ENCODE measurements around the gene C18orf54.
"Not testable (repeated sequence)": the region's sequence is repeated elsewhere in the genome, so short reads cannot be mapped to it uniquely, and the experiment has no call there.

C18orf54 gene

GRCh38 chr18:54359233-54359632 lies 1.5 kb downstream of the C18orf54 start:
- H3K4me1 ChIP-seq (ENCODE audit: insufficient read depth, low read length) = no peaks in the 10 kb centered on the region; the same call in 1 of the 2 replicates
- no peaks in the 10 kb centered on the region for H3K9me3 ChIP-seq (ENCODE audit: control insufficient read depth, insufficient read depth, low read length)
- H3K9ac ChIP-seq (ENCODE audit: low read depth, low read length) = peak overlapping the region; percentile 79; the same call in 1 of the 2 replicates
- peaks cover 7% of the 10 kb centered on the region for H3K36me3 ChIP-seq (ENCODE audit: insufficient read depth, low read length)

GRCh38 chr18:54360406-54360805 lies 2.7 kb downstream of the C18orf54 start:
- Histone ChIP-seq H3K9me3 (ENCODE audit: control insufficient read depth, insufficient read depth, low read length) (no peaks in the 10 kb centered on the region), H3K9ac (ENCODE audit: low read depth, low read length) (no peak overlapping the region), H3K4me1 (ENCODE audit: insufficient read depth, low read length) (no peaks in the 10 kb centered on the region; the same call in 1 of the 2 replicates)

GRCh38 chr18:54378057-54378456 lies 20.4 kb downstream of the C18orf54 start:
- no peaks in the 10 kb centered on the region for H3K4me1 ChIP-seq (ENCODE audit: insufficient read depth, low read length)
- no peaks in the 10 kb centered on the region for H3K9me3 ChIP-seq (ENCODE audit: control insufficient read depth, insufficient read depth, low read length)
- peaks cover 6% of the 10 kb centered on the region; the same call in 1 of the 2 replicates for H3K36me3 ChIP-seq (ENCODE audit: insufficient read depth, low read length)
- H3K9ac ChIP-seq (ENCODE audit: low read depth, low read length) = no peak overlapping the region

More at GRCh38 chr18:54360406-54360805, 2.7 kb downstream of the C18orf54 start:
- H3K36me3 ChIP-seq (ENCODE audit: insufficient read depth, low read length) = peaks cover 7% of the 10 kb centered on the region

GRCh38 chr18:54381640-54382039 lies 23.9 kb downstream of the C18orf54 start:
- 0 out of 2 replicates have a peak, but pooled peaks cover 8% of the 10 kb centered on the region for H3K4me1 ChIP-seq (ENCODE audit: insufficient read depth, low read length)
- no peak overlapping the region for H3K9ac ChIP-seq (ENCODE audit: low read depth, low read length)
- no peaks in the 10 kb centered on the region for H3K9me3 ChIP-seq (ENCODE audit: control insufficient read depth, insufficient read depth, low read length)
- 0 out of 2 replicates have a peak, but pooled peaks cover 2% of the 10 kb centered on the region for H3K36me3 ChIP-seq (ENCODE audit: insufficient read depth, low read length)

- no peaks in the 10 kb centered on the region for H3K9me3 ChIP-seq (ENCODE audit: control insufficient read depth, insufficient read depth, low read length)
- 0 out of 2 replicates have a peak, but pooled peaks cover 2% of the 10 kb centered on the region for H3K36me3 ChIP-seq (ENCODE audit: insufficient read depth, low read length)
- H3K4me1 ChIP-seq (ENCODE audit: insufficient read depth, low read length) = 0 out of 2 replicates have a peak, but pooled peaks cover 8% of the 10 kb centered on the region
- H3K9ac ChIP-seq (ENCODE audit: low read depth, low read length) = no peak overlapping the region
These were observed 24.4 kb downstream of the C18orf54 start for GRCh38 chr18:54382076-54382475.

- H3K4me1 ChIP-seq (ENCODE audit: insufficient read depth, low read length) = peaks cover 14% of the 10 kb centered on the region; the same call in 1 of the 2 replicates
- no peak overlapping the region for H3K9ac ChIP-seq (ENCODE audit: low read depth, low read length)
- H3K9me3 ChIP-seq (ENCODE audit: control insufficient read depth, insufficient read depth, low read length) = 0 out of 2 replicates have a peak, but pooled peaks cover 4% of the 10 kb centered on the region
- H3K36me3 ChIP-seq (ENCODE audit: insufficient read depth, low read length) = peaks cover 2% of the 10 kb centered on the region; the same call in 1 of the 2 replicates
These were observed 25.1 kb downstream of the C18orf54 start for GRCh38 chr18:54382733-54383252.

GRCh38 chr18:54386043-54386442 lies 28.3 kb downstream of the C18orf54 start:
- H3K9me3 ChIP-seq (ENCODE audit: control insufficient read depth, insufficient read depth, low read length) = 0 out of 2 replicates have a peak, but pooled peaks cover 4% of the 10 kb centered on the region
- no peak overlapping the region for H3K9ac ChIP-seq (ENCODE audit: low read depth, low read length)
- peaks cover 33% of the 10 kb centered on the region for H3K4me1 ChIP-seq (ENCODE audit: insufficient read depth, low read length)
- no peaks in the 10 kb centered on the region; the same call in 1 of the 2 replicates for H3K36me3 ChIP-seq (ENCODE audit: insufficient read depth, low read length)

- H3K4me1 ChIP-seq (ENCODE audit: insufficient read depth, low read length) = peaks cover 37% of the 10 kb centered on the region
- H3K36me3 ChIP-seq (ENCODE audit: insufficient read depth, low read length); H3K9ac ChIP-seq (ENCODE audit: low read depth, low read length); H3K9me3 ChIP-seq (ENCODE audit: control insufficient read depth, insufficient read depth, low read length): not testable (repeated sequence)
These were observed 29.2 kb downstream of the C18orf54 start for GRCh38 chr18:54386800-54387495.

- Histone ChIP-seq H3K9me3 (ENCODE audit: control insufficient read depth, insufficient read depth, low read length) (0 out of 2 replicates have a peak, but pooled peaks cover 4% of the 10 kb centered on the region), H3K9ac (ENCODE audit: low read depth, low read length) (no peak overlapping the region), H3K36me3 (ENCODE audit: insufficient read depth, low read length) (no peaks in the 10 kb centered on the region; the same call in 1 of the 2 replicates), H3K4me1 (ENCODE audit: insufficient read depth, low read length) (peaks cover 37% of the 10 kb centered on the region)
These were observed 29.9 kb downstream of the C18orf54 start for GRCh38 chr18:54387631-54388030.

GRCh38 chr18:54388203-54389142 lies 30.8 kb downstream of the C18orf54 start:
- Histone ChIP-seq H3K9ac (ENCODE audit: low read depth, low read length) (peak overlapping the region; percentile 10), H3K9me3 (ENCODE audit: control insufficient read depth, insufficient read depth, low read length) (0 out of 2 replicates have a peak, but pooled peaks cover 4% of the 10 kb centered on the region), H3K36me3 (ENCODE audit: insufficient read depth, low read length) (no peaks in the 10 kb centered on the region; the same call in 1 of the 2 replicates), H3K4me1 (ENCODE audit: insufficient read depth, low read length) (peaks cover 37% of the 10 kb centered on the region)

- no peaks in the 10 kb centered on the region; the same call in 1 of the 2 replicates for H3K36me3 ChIP-seq (ENCODE audit: insufficient read depth, low read length)
- H3K4me1 ChIP-seq (ENCODE audit: insufficient read depth, low read length) = peaks cover 37% of the 10 kb centered on the region
- H3K9ac ChIP-seq (ENCODE audit: low read depth, low read length) = no peak overlapping the region
- 0 out of 2 replicates have a peak, but pooled peaks cover 4% of the 10 kb centered on the region for H3K9me3 ChIP-seq (ENCODE audit: control insufficient read depth, insufficient read depth, low read length)
These were observed 31.4 kb downstream of the C18orf54 start for GRCh38 chr18:54389143-54389505.

- H3K4me1 ChIP-seq (ENCODE audit: insufficient read depth, low read length) = peaks cover 34% of the 10 kb centered on the region
- H3K9me3 ChIP-seq (ENCODE audit: control insufficient read depth, insufficient read depth, low read length) = 0 out of 2 replicates have a peak, but pooled peaks cover 4% of the 10 kb centered on the region
- H3K36me3 ChIP-seq (ENCODE audit: insufficient read depth, low read length) = no peaks in the 10 kb centered on the region; the same call in 1 of the 2 replicates
- H3K9ac ChIP-seq (ENCODE audit: low read depth, low read length) = no peak overlapping the region
These were observed 33.1 kb downstream of the C18orf54 start for GRCh38 chr18:54390838-54391237.

- Histone ChIP-seq H3K4me1 (ENCODE audit: insufficient read depth, low read length) (peaks cover 25% of the 10 kb centered on the region), H3K36me3 (ENCODE audit: insufficient read depth, low read length) (no peaks in the 10 kb centered on the region), H3K9ac (ENCODE audit: low read depth, low read length) (no peak overlapping the region), H3K9me3 (ENCODE audit: control insufficient read depth, insufficient read depth, low read length) (0 out of 2 replicates have a peak, but pooled peaks cover 2% of the 10 kb centered on the region)
These were observed 34.9 kb downstream of the C18orf54 start for GRCh38 chr18:54392543-54393023.
